Endothelial cell of umbilical vein (primary cell): ENCODE results near the gene TMEM184B. TPM values are rescaled to one million over a fixed set of nuclear protein-coding genes. Genes with fewer than 3 reads are reported as not detected.

Experiments
- BruUV-seq: library from RNA; stranded (reverse); fragments of 400-500 nt; replicated peaks from 2 replicates; lab custom pipeline; 2021; lab: Mats Ljungman, UMichigan
- CTCF ChIA-PET: fragments of 300-600, 350-600 bp; sonication (Branson Sonifier 250); formaldehyde crosslinking; loops from one replicate; lab custom pipeline; 2021; ENCODE audit warnings: antibody characterized with exemption, inconsistent platforms; lab: Charles Lee
- POLR2A ChIA-PET: fragments of 300-600, 350-600 bp; sonication (Branson Sonifier 250); formaldehyde crosslinking; loops from one replicate; lab custom pipeline; 2021; ENCODE audit warnings: antibody characterized with exemption, inconsistent platforms; lab: Charles Lee
- DNase-seq: peaks from one replicate; pipeline ENCODE4 v3.0.0-alpha.2; 2011; ENCODE audit warnings: low read depth, low spot score
- FAIRE-seq: peaks from 2 replicates; lab custom pipeline; 2011; peaks lifted over from hg19 to GRCh38; lab: Jason Lieb, UNC
- H2AFZ ChIP-seq: 2 replicates; pipeline ENCODE4 v1.6.0; 2012; ENCODE audit warnings: low read depth, low read length, control low read depth, inconsistent platforms
- H3K27ac ChIP-seq: 2 replicates; pipeline ENCODE4 v1.5.1; 2011; ENCODE audit warnings: low read depth, mild to moderate bottlenecking, control low read depth, low read length, moderate library complexity; ENCODE audit not compliant: insufficient read depth
- H3K27me3 ChIP-seq, 2 experiments: 2 replicates each; pipeline versions ENCODE4 v1.6.0 to v1.6.1; 2011; ENCODE audit warnings: low read length in 2 of 2, mixed read lengths in 1 of 2; ENCODE audit not compliant: control insufficient read depth in 2 of 2, insufficient read depth in 2 of 2
- H3K36me3 ChIP-seq, 2 experiments: 2 replicates in 1 of 2; 3 replicates in 1 of 2; pipeline ENCODE4 v1.5.1; 2011; ENCODE audit warnings: low read length in 2 of 2, mild to moderate bottlenecking in 1 of 2, moderate library complexity in 1 of 2; ENCODE audit not compliant: control insufficient read depth in 2 of 2, insufficient read depth in 2 of 2; ENCODE audit errors: extremely low read depth in 1 of 2
- H3K4me1 ChIP-seq: 3 replicates; pipeline ENCODE4 v1.5.1; 2011; ENCODE audit warnings: mild to moderate bottlenecking, low read length; ENCODE audit not compliant: control insufficient read depth, insufficient read depth; ENCODE audit errors: extremely low read depth
- H3K4me2 ChIP-seq: 2 replicates; pipeline ENCODE4 v1.6.1; 2011; ENCODE audit warnings: low read length, control low read depth, mixed read lengths; ENCODE audit not compliant: insufficient read depth
- H3K4me3 ChIP-seq, 3 experiments: fragments of 200-600 bp in 1 of 3; sonication (generic), shearing (Covaris generic) in 1 of 3; replicated peaks in 1 of 3; 2 replicates each; pipeline ENCODE4 v1.5.1; 2011 to 2016; ENCODE audit warnings: control low read depth in 3 of 3, low read length in 3 of 3, mild to moderate bottlenecking in 2 of 3, inconsistent platforms in 1 of 3, low read depth in 1 of 3, moderate library complexity in 1 of 3; ENCODE audit not compliant: insufficient read depth in 1 of 3
- H3K79me2 ChIP-seq: 2 replicates; pipeline ENCODE4 v1.6.0; 2012; ENCODE audit warnings: low read length, inconsistent platforms; ENCODE audit not compliant: control insufficient read depth, insufficient read depth
- H3K9ac ChIP-seq: replicated peaks from 2 replicates; pipeline ENCODE3; 2011; ENCODE audit warnings: low read length, control low read depth; ENCODE audit not compliant: insufficient read depth; ENCODE audit errors: extremely low read depth
- H3K9me1 ChIP-seq: replicated peaks from 3 replicates; pipeline ENCODE4 v1.6.0; 2011; ENCODE audit warnings: mild to moderate bottlenecking, low read length; ENCODE audit not compliant: control insufficient read depth, insufficient read depth; ENCODE audit errors: extremely low read depth
- H3K9me3 ChIP-seq: replicated peaks from 2 replicates; pipeline ENCODE4 v1.5.1; 2012; ENCODE audit warnings: low read length, inconsistent platforms; ENCODE audit not compliant: control insufficient read depth, insufficient read depth
- H4K20me1 ChIP-seq: replicated peaks from 2 replicates; pipeline ENCODE3; 2011; ENCODE audit warnings: mild to moderate bottlenecking, low read length; ENCODE audit not compliant: control insufficient read depth, insufficient read depth; ENCODE audit errors: extremely low read depth
- EZH2 ChIP-seq: IDR thresholded peaks from 2 replicates; pipeline ENCODE4 v1.6.1; 2012; ENCODE audit warnings: borderline replicate concordance, low read depth, mild to moderate bottlenecking, moderate library complexity, low read length, inconsistent platforms; ENCODE audit not compliant: severe bottlenecking
- FOS ChIP-seq: IDR thresholded peaks from 2 replicates; pipeline ENCODE4 v1.6.1; 2011; ENCODE audit warnings: mild to moderate bottlenecking, low read length, moderate library complexity, borderline replicate concordance; ENCODE audit not compliant: insufficient read depth
- GATA2 ChIP-seq: IDR thresholded peaks from 2 replicates; pipeline ENCODE4 v1.7.0; 2011; ENCODE audit warnings: low read depth, mild to moderate bottlenecking, moderate library complexity, mixed read lengths, low read length; ENCODE audit not compliant: insufficient read length, insufficient read depth
- JUN ChIP-seq: IDR thresholded peaks from 2 replicates; pipeline ENCODE4 v1.6.1; 2011; ENCODE audit warnings: borderline replicate concordance, low read depth; ENCODE audit not compliant: insufficient read length, insufficient read depth
- MYC ChIP-seq: IDR thresholded peaks from one replicate; pipeline ENCODE4 v1.6.1; 2011; ENCODE audit warnings: mild to moderate bottlenecking, low read depth, low read length
- POLR2A ChIP-seq: IDR thresholded peaks from 2 replicates; pipeline ENCODE4 v1.6.1; 2012; ENCODE audit warnings: low read depth, mild to moderate bottlenecking, control low read depth, low read length
- POLR2AphosphoS5 ChIP-seq: IDR thresholded peaks from 2 replicates; pipeline ENCODE4 v1.6.1; 2012; ENCODE audit warnings: low read depth, mild to moderate bottlenecking, control low read depth, low read length, moderate library complexity; ENCODE audit not compliant: insufficient read depth
- dilution Hi-C: fragments of 300-500 bp; cut with MboI; formaldehyde crosslinking; loops from one replicate; pipeline ENCODE4 v1.15.0; 2019; ENCODE audit warnings: low sequenced_read_pairs; ENCODE audit not compliant: extremely low pct_ligation_motif_present
- intact Hi-C: fragments of 100-400 bp; cut with micrococcal nuclease; formaldehyde crosslinking; loops from one replicate; pipeline ENCODE4 v1.10.0; 2022
- polyA plus RNA-seq, 4 experiments: library from polyadenylated mRNA; depleted of rRNA in 3 of 4; stranded (reverse) in 3 of 4; unstranded in 1 of 4; fragments of >200 nt; gene quantifications; 2 replicates each; pipeline versions ENCODE4 v1.2.1 to v1.2.3, GENCODE V29; 2011 to 2012; ENCODE audit warnings: missing spikeins in 1 of 4
- total RNA-seq: library from RNA; stranded (reverse); gene quantifications from 2 replicates; pipeline ENCODE4 v1.2.3, GENCODE V29; 2021
- TF ChIP-seq, protein P1 (sequence below): IDR thresholded peaks from 2 replicates; pipeline ENCODE4 v1.6.1; 2011; ENCODE audit not compliant: insufficient read depth, insufficient read length
- TF ChIP-seq, protein P2 (sequence below), 2 donors: IDR thresholded peaks; 1 replicate in 1 of 2; 2 replicates in 1 of 2; pipeline ENCODE4 v1.5.1; 2011; ENCODE audit warnings: low read length in 2 of 2, mild to moderate bottlenecking in 2 of 2, moderate library complexity in 2 of 2, control low read depth in 1 of 2, inconsistent platforms in 1 of 2, low read depth in 1 of 2; ENCODE audit not compliant: insufficient read depth in 1 of 2; ENCODE audit errors: extremely low read depth in 1 of 2

The TMEM184B gene
- total and polyA plus RNA-seq, 2 donors (not counting 3 experiments of a cell fraction or from before 2014, with no cell fraction given): 72.5 to 96.6 TPM

DNA sequence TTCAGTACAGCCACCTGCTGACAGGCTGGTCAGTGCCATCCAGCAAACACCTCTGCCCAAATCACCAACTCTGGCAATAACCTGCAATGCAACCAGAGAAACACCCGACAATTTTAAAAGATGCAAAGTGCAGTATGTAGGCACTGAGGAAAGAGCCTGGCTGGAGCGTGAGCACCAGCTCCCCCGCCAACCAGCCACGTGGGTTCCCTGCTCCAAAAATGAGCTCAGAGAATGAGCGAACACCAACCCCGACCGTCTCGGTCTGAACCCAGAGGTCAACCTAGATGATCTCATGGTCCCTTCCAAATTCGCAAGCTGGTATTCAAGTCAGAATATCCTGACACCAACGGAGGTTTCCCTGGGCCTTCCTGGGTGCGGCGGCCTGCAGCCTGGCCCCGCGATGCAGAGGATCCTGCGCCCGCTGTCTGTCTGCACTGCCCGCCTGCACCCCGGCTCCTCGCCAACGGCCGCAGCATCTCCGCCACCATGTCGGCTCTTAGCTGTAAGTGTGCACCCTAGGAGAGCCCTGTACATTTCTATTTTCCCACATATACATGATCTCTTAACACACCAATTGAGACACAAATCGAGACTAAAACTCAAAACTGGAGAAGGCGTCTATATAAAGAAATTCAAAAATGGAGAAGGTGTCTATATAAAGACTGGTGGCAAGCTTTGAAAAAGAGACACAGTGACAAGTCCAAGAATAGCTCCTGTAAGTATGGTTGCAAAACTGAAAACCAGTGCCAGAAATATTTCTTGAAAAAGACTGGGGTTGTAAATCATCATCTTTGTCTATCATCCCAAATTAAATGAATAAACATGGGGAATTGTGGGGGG lies 22.8 kb downstream of the TMEM184B start:
- no peaks in the 10 kb centered on the region for H3K9me3 ChIP-seq
- H3K27ac ChIP-seq: no peak overlapping the region
- no peak overlapping the region for H3K4me3 ChIP-seq
- dilution Hi-C loops (no loop called here), intact Hi-C loops (no loop called here)
- H3K9me1 ChIP-seq: no peaks in the 10 kb centered on the region
- CTCF ChIA-PET: interaction anchor here (1.0 kb wide), 1 partner anchor 11 kb away, joined by 3 read pairs; no protein-coding TSS in a partner anchor
- no peak overlapping the region for H3K4me2 ChIP-seq
- no TSS peak for BruUV-seq
- no peak for DNase-seq
- H3K79me2 ChIP-seq: peaks cover 54% of the 10 kb centered on the region
- FAIRE-seq: no peak
- POLR2A ChIA-PET: no interaction called here
- H2AFZ ChIP-seq: no peak overlapping the region
- H3K9ac ChIP-seq: no peak overlapping the region
- H4K20me1 ChIP-seq: no peaks in the 10 kb centered on the region
- no peak for TF ChIP-seq EZH2
- TF ChIP-seq POLR2AphosphoS5: no peak
- no peak for TF ChIP-seq MYC
- TF ChIP-seq JUN: no peak
- no peak for TF ChIP-seq POLR2A
- TF ChIP-seq, protein P1, sequence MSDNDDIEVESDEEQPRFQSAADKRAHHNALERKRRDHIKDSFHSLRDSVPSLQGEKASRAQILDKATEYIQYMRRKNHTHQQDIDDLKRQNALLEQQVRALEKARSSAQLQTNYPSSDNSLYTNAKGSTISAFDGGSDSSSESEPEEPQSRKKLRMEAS: no peak
- TF ChIP-seq, protein P2, sequence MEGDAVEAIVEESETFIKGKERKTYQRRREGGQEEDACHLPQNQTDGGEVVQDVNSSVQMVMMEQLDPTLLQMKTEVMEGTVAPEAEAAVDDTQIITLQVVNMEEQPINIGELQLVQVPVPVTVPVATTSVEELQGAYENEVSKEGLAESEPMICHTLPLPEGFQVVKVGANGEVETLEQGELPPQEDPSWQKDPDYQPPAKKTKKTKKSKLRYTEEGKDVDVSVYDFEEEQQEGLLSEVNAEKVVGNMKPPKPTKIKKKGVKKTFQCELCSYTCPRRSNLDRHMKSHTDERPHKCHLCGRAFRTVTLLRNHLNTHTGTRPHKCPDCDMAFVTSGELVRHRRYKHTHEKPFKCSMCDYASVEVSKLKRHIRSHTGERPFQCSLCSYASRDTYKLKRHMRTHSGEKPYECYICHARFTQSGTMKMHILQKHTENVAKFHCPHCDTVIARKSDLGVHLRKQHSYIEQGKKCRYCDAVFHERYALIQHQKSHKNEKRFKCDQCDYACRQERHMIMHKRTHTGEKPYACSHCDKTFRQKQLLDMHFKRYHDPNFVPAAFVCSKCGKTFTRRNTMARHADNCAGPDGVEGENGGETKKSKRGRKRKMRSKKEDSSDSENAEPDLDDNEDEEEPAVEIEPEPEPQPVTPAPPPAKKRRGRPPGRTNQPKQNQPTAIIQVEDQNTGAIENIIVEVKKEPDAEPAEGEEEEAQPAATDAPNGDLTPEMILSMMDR (IDR thresholded peaks at IDR 0.05; ENCODE audit: extremely low read depth in 1 of 2, insufficient read depth in 1 of 2, low read depth in 1 of 2, low read length in 2 of 2): no peak
- no peak for TF ChIP-seq FOS
- TF ChIP-seq GATA2: no peak
- H3K27me3 ChIP-seq: no peaks in the 10 kb centered on the region
- peaks cover 4 to 28% of the 10 kb centered on the region in 2 experiments for H3K36me3 ChIP-seq
- H3K4me1 ChIP-seq: no peaks in the 10 kb centered on the region
